Testis (tissue), 3 donors: ENCODE results near the gene IL17REL. TPM values are rescaled to one million over a fixed set of nuclear protein-coding genes. Genes with fewer than 3 reads are reported as not detected.

Source experiments
- DNase-seq: peaks from one replicate; pipeline ENCODE4 v3.0.0-alpha.2; 2019
- H3K27ac ChIP-seq, 2 donors: fragments of 200-600 bp; sonication (generic); one replicate each; pipeline ENCODE4 v1.5.1; 2019
- H3K27me3 ChIP-seq: fragments of 200-600 bp; sonication (generic); one replicate; pipeline ENCODE4 v1.5.1; 2019
- H3K36me3 ChIP-seq: fragments of 200-600 bp; sonication (generic); one replicate; pipeline ENCODE4 v1.5.1; 2017; ENCODE audit warnings: low read depth; ENCODE audit errors: missing control alignments
- H3K4me1 ChIP-seq: fragments of 200-600 bp; sonication (generic); one replicate; pipeline ENCODE4 v1.5.1; 2019
- H3K4me3 ChIP-seq, 2 donors: fragments of 200-600 bp; sonication (generic); one replicate each; pipeline ENCODE4 v1.5.1; 2017 to 2019
- H3K9me3 ChIP-seq: fragments of 200-600 bp; sonication (generic); one replicate; pipeline ENCODE4 v1.5.1; 2017
- CTCF ChIP-seq, 3 experiments: fragments of 450-650 bp in 2 of 3; fragments of 200-600 bp in 1 of 3; sonication (generic) in 1 of 3; IDR thresholded peaks; one replicate each; pipeline ENCODE4 v1.5.1; 2016 to 2019; ENCODE audit warnings: antibody characterized with exemption in 3 of 3, mild to moderate bottlenecking in 2 of 3, moderate library complexity in 1 of 3
- POLR2A ChIP-seq: fragments of 450-650 bp; IDR thresholded peaks from one replicate; pipeline ENCODE4 v1.6.1; 2017; ENCODE audit warnings: antibody characterized with exemption, mild to moderate bottlenecking, moderate library complexity
- WGBS, 2 donors: methylation state at CpG; one replicate each; pipeline ENCODE4 v1.1.5; 2018; 5-methylcytosine and 5-hydroxymethylcytosine counted together
- intact Hi-C: fragments of 100-400 bp; cut with DNase I; formaldehyde crosslinking; loops from one replicate; pipeline ENCODE4 v1.15.1; 2023; ENCODE audit warnings: low total_unique reads
- polyA plus RNA-seq: library from polyadenylated mRNA; stranded (reverse); fragments of 350-450 nt; fragmentation: Illumina TruSeq; extraction: RNeasy Lipid Tissue Mini Kit (QIAGEN cat#74804); gene quantifications from one replicate; pipeline ENCODE4 v1.2.3, GENCODE V29; 2014; ENCODE audit warnings: low read depth, low replicate concordance; ENCODE audit not compliant: insufficient read depth
- total RNA-seq, 2 donors: library from RNA; depleted of rRNA; stranded (reverse); fragments of >200 nt; gene quantifications; one replicate each; pipeline ENCODE4 v1.2.3, GENCODE V29; 2016

Gene IL17REL
- total and polyA plus RNA-seq, 3 donors from 2014 or later = 0.25 to 0.55 (median 0.30) TPM

GRCh38 chr22:49999063-49999945 is 13.3 kb downstream of the IL17REL start:
- H3K27ac ChIP-seq = no peak overlapping the region
- H3K27me3 ChIP-seq = no peaks in the 10 kb centered on the region
- peak overlapping the region; percentile 26 to 45 for H3K4me3 ChIP-seq
- H3K36me3 ChIP-seq = no peaks in the 10 kb centered on the region
- intact Hi-C loops = no loop called here
- WGBS, 2 donors = 15 to 50% methylated on average over 5 to 37 of the region's 70 CpGs
- H3K4me1 ChIP-seq = no peaks in the 10 kb centered on the region
- DNase-seq = peak; percentile 49
- TF ChIP-seq POLR2A = no peak
- no peak for TF ChIP-seq CTCF (IDR thresholded peaks at IDR 0.05)
- H3K9me3 ChIP-seq = no peaks in the 10 kb centered on the region

- Histone ChIP-seq H3K36me3 (no peaks in the 10 kb centered on the region), H3K27me3 (no peaks in the 10 kb centered on the region), H3K27ac (no peak overlapping the region), H3K4me1 (no peaks in the 10 kb centered on the region), H3K4me3 (no peak overlapping the region), H3K9me3 (no peaks in the 10 kb centered on the region)
- TF ChIP-seq CTCF (IDR thresholded peaks at IDR 0.05) (no peak), POLR2A (no peak)
- WGBS, 2 donors = 62 to 81% methylated on average over 14 of the region's 14 CpGs
- intact Hi-C loops = no loop called here
- no peak for DNase-seq
These were observed 13.9 kb downstream of the IL17REL start for GRCh38 chr22:49998718-49999062.

- no peaks in the 10 kb centered on the region for H3K9me3 ChIP-seq
- DNase-seq = no peak
- H3K27me3 ChIP-seq = no peaks in the 10 kb centered on the region
- H3K27ac ChIP-seq = no peak overlapping the region
- H3K4me1 ChIP-seq = no peaks in the 10 kb centered on the region
- intact Hi-C loops = no loop called here
- H3K36me3 ChIP-seq = no peaks in the 10 kb centered on the region
- no peak overlapping the region for H3K4me3 ChIP-seq
- TF ChIP-seq CTCF (IDR thresholded peaks at IDR 0.05) (no peak), POLR2A (no peak)
- WGBS, 2 donors = 87 to 92% methylated on average over 9 to 21 of the region's 21 CpGs
These were observed 14.4 kb downstream of the IL17REL start for GRCh38 chr22:49997932-49998717.

GRCh38 chr22:49997251-49997599 is 15.3 kb downstream of the IL17REL start:
- TF ChIP-seq CTCF (IDR thresholded peaks at IDR 0.05) (no peak), POLR2A (no peak)
- no peaks in the 10 kb centered on the region for H3K4me1 ChIP-seq
- no peaks in the 10 kb centered on the region for H3K9me3 ChIP-seq
- no peak overlapping the region for H3K4me3 ChIP-seq
- no peaks in the 10 kb centered on the region for H3K27me3 ChIP-seq
- intact Hi-C loops = no loop called here
- WGBS, 2 donors = 35 to 81% methylated on average over 4 to 12 of the region's 12 CpGs
- DNase-seq = no peak
- H3K27ac ChIP-seq = no peak overlapping the region
- H3K36me3 ChIP-seq = no peaks in the 10 kb centered on the region
